ENCODE measurements around the gene RPS27A. TPM values are rescaled to one million over a fixed set of nuclear protein-coding genes. Genes with fewer than 3 reads are reported as not detected.

RPS27A gene
- total and polyA plus RNA-seq, 2 donors (not counting 1 experiment from before 2014, with no cell fraction given): 1,678 to 3,107 TPM

DNA sequence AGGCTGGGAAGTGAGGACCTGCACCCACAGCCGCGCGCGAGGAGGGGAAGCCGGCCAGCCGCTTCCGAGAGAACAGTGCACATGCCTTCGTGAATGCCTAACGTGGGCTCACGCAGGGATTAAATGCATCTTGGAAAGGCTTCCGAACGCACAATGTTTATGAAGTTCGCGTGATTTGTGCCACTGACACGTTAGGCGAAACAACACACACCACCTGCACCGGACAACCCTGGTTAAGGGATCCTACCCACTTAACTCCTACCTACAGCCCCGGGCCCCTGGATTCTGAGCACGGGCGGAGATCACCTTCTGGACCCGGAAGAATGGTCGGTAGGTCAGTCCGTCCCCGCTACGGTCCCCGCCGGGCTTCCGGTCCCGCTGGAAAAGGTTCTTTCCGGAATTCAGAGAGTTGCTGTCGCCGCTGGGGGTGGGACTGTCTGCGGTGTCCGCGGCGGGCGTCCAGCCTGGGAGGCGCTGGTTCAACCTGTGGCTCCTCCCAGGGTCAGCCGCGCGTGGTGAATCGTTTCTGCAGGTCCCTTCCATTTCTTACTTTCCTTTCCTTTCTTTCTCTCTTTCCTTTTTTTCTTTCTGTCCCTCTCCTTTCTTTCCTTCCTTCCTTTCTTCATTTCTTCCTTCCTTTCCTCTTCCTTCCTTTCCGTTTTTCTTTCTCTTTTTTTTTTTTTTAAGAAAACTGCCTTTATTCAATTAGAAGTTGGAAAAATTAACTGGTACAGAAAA lies 36.6 kb downstream of the RPS27A start, which contains the start of gene MTIF2:
Gene MTIF2 (minus strand): TSS at position 325 of the 738 bp plus-strand sequence. CDS start 5,373 bp downstream, outside the sequence.
- H3K4me1 ChIP-seq (ENCODE audit: control insufficient read depth in 2 of 2, insufficient read depth in 2 of 2, low read length in 2 of 2): peaks cover 12 to 14% of the 10 kb centered on the region in 2 donors
- no peaks in the 10 kb centered on the region for H3K9me3 ChIP-seq (ENCODE audit: control extremely low read depth in 1 of 3, control insufficient read depth in 2 of 3, insufficient read depth in 1 of 3, low read length in 2 of 3)
- ATAC-seq (ENCODE audit: low read depth) (peak; percentile 90), DNase-seq (peak; percentile 91)
- H3K4me1 Mint-ChIP-seq: peaks cover 18% of the 10 kb centered on the region
- peak within 1 kb of the TSS; percentile 95 for H3K27ac Mint-ChIP-seq
- intact Hi-C loops (cut with micrococcal nuclease): loop anchor here (1.0 to 2.0 kb wide), 4 partner anchors 13 to 250 kb away; partner anchors contain the start of genes CFAP36, CLHC1 and RPS27A
- TF ChIP-seq EZH2 (IDR thresholded peaks at IDR 0.05; ENCODE audit: borderline replicate concordance, insufficient read depth, low read depth, low read length, poor library complexity, severe bottlenecking): no peak
- TF ChIP-seq, protein P1, sequence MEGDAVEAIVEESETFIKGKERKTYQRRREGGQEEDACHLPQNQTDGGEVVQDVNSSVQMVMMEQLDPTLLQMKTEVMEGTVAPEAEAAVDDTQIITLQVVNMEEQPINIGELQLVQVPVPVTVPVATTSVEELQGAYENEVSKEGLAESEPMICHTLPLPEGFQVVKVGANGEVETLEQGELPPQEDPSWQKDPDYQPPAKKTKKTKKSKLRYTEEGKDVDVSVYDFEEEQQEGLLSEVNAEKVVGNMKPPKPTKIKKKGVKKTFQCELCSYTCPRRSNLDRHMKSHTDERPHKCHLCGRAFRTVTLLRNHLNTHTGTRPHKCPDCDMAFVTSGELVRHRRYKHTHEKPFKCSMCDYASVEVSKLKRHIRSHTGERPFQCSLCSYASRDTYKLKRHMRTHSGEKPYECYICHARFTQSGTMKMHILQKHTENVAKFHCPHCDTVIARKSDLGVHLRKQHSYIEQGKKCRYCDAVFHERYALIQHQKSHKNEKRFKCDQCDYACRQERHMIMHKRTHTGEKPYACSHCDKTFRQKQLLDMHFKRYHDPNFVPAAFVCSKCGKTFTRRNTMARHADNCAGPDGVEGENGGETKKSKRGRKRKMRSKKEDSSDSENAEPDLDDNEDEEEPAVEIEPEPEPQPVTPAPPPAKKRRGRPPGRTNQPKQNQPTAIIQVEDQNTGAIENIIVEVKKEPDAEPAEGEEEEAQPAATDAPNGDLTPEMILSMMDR (IDR thresholded peaks at IDR 0.05): no peak
- no peaks in the 10 kb centered on the region for H4K20me1 ChIP-seq (ENCODE audit: control insufficient read depth, insufficient read depth, low read length, poor library complexity, severe bottlenecking)
- CTCF ChIA-PET: no interaction called here
- H3K9ac ChIP-seq (ENCODE audit: low read length): peak within 1 kb of the TSS; percentile 71
- peak within 1 kb of the TSS; percentile 97 for H3K4me3 Mint-ChIP-seq
- peak within 1 kb of the TSS; percentile 78 to 83 for H3K27ac ChIP-seq (ENCODE audit: low read length in 2 of 2)
- H3K4me3 ChIP-seq (ENCODE audit: control extremely low read depth in 1 of 5, extremely low read depth in 1 of 5, insufficient read depth in 1 of 5, low read depth in 2 of 5, low read length in 4 of 5): peak within 1 kb of the TSS; percentile 70 to 92 (median 82)
- no peaks in the 10 kb centered on the region for H3K27me3 ChIP-seq (replicated peaks in 1 of 4; ENCODE audit: control extremely low read depth in 1 of 4, control insufficient read depth in 3 of 4, insufficient read depth in 4 of 4, low read length in 3 of 4)
- H3K36me3 ChIP-seq (replicated peaks in 1 of 2; ENCODE audit: control extremely low read depth in 1 of 2, control insufficient read depth in 1 of 2, extremely low read depth in 1 of 2, insufficient read depth in 2 of 2, low read length in 1 of 2): peaks cover 1 to 5% of the 10 kb centered on the region in 2 experiments
- H3K9me3 Mint-ChIP-seq (ENCODE audit: insufficient read depth): no peaks in the 10 kb centered on the region
- H2AFZ ChIP-seq (ENCODE audit: insufficient read depth, low read depth, low read length, poor library complexity, severe bottlenecking): peak within 1 kb of the TSS; percentile 79
- peak within 1 kb of the TSS; percentile 78 for H3K4me2 ChIP-seq (replicated peaks; ENCODE audit: low read depth, low read length, poor library complexity, severe bottlenecking)
- POLR2A ChIA-PET: interaction anchor here (1.9 kb wide), 1 partner anchor 36 kb away, joined by 6 read pairs; the partner anchor contains the start of genes CLHC1 and RPS27A
- H3K79me2 ChIP-seq (ENCODE audit: control insufficient read depth, insufficient read depth, low read length): no peaks in the 10 kb centered on the region
- under 1% methylated on average over 41 of the region's 43 CpGs for WGBS (ENCODE audit: insufficient coverage)
- H3K27me3 Mint-ChIP-seq: no peaks in the 10 kb centered on the region

DNA sequence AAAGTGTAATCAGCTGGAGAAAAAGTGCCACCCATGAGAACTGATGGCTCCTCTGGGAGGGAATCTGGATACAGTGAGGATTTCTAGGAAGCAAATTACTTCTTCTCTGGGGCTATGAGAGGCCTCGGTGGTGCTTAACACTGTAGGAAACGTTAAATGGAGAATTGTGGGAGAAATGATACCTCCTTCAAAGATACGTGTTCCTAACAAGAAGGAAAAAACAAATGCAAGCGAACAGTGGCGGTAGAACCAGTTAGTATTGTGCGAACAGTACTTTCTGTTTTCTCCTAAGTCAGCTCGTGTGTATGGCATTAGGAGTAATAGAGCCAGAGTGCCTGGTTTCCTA lies 37.1 kb downstream of the RPS27A start:
- ChIA-PET CTCF (interaction anchor here (1.4 kb wide), 1 partner anchor 10 kb away, joined by 3 read pairs; no protein-coding TSS in a partner anchor), POLR2A (interaction anchor here (1.9 kb wide), 1 partner anchor 37 kb away, joined by 6 read pairs; the partner anchor contains the start of genes CLHC1 and RPS27A)
- 67% methylated on average over 4 of the region's 7 CpGs for WGBS (ENCODE audit: insufficient coverage)
- peak overlapping the region; percentile 70 to 92 (median 82) for H3K4me3 ChIP-seq (ENCODE audit: control extremely low read depth in 1 of 5, extremely low read depth in 1 of 5, insufficient read depth in 1 of 5, low read depth in 2 of 5, low read length in 4 of 5)
- peak overlapping the region; percentile 79 for H2AFZ ChIP-seq (ENCODE audit: insufficient read depth, low read depth, low read length, poor library complexity, severe bottlenecking)
- no peaks in the 10 kb centered on the region for H3K9me3 Mint-ChIP-seq (ENCODE audit: insufficient read depth)
- no peaks in the 10 kb centered on the region for H3K27me3 Mint-ChIP-seq
- H3K27ac Mint-ChIP-seq: peak overlapping the region; percentile 95
- intact Hi-C loops (cut with micrococcal nuclease): loop anchor here (1.0 to 2.0 kb wide), 4 partner anchors 13 to 250 kb away; partner anchors contain the start of genes CFAP36, CLHC1 and RPS27A
- H3K4me2 ChIP-seq (replicated peaks; ENCODE audit: low read depth, low read length, poor library complexity, severe bottlenecking): peak overlapping the region; percentile 78
- peak overlapping the region; percentile 97 for H3K4me3 Mint-ChIP-seq
- H3K9me3 ChIP-seq (ENCODE audit: control extremely low read depth in 1 of 3, control insufficient read depth in 2 of 3, insufficient read depth in 1 of 3, low read length in 2 of 3): no peaks in the 10 kb centered on the region
- peak overlapping the region; percentile 71 for H3K9ac ChIP-seq (ENCODE audit: low read length)
- peaks cover 0 to 1% of the 10 kb centered on the region in 2 experiments for H3K36me3 ChIP-seq (replicated peaks in 1 of 2; ENCODE audit: control extremely low read depth in 1 of 2, control insufficient read depth in 1 of 2, extremely low read depth in 1 of 2, insufficient read depth in 2 of 2, low read length in 1 of 2)
- no peaks in the 10 kb centered on the region for H3K79me2 ChIP-seq (ENCODE audit: control insufficient read depth, insufficient read depth, low read length)
- no peaks in the 10 kb centered on the region for H4K20me1 ChIP-seq (ENCODE audit: control insufficient read depth, insufficient read depth, low read length, poor library complexity, severe bottlenecking)
- ATAC-seq (ENCODE audit: low read depth) (no peak), DNase-seq (peak; percentile 27)
- H3K27me3 ChIP-seq (replicated peaks in 1 of 4; ENCODE audit: control extremely low read depth in 1 of 4, control insufficient read depth in 3 of 4, insufficient read depth in 4 of 4, low read length in 3 of 4): no peaks in the 10 kb centered on the region
- H3K4me1 ChIP-seq (ENCODE audit: control insufficient read depth in 2 of 2, insufficient read depth in 2 of 2, low read length in 2 of 2): peaks cover 12 to 14% of the 10 kb centered on the region in 2 donors
- H3K27ac ChIP-seq (ENCODE audit: low read length in 2 of 2): peak overlapping the region; percentile 78 to 83
- TF ChIP-seq EZH2 (IDR thresholded peaks at IDR 0.05; ENCODE audit: borderline replicate concordance, insufficient read depth, low read depth, low read length, poor library complexity, severe bottlenecking): no peak
- TF ChIP-seq, protein P1 (IDR thresholded peaks at IDR 0.05): no peak
- H3K4me1 Mint-ChIP-seq: peaks cover 18% of the 10 kb centered on the region
